Caco-2 (cell line): ENCODE measurements around the gene TLR9. TPM values are rescaled to one million over a fixed set of nuclear protein-coding genes. Genes with fewer than 3 reads are reported as not detected.

ENCODE experiments used
- BruUV-seq: library from RNA; stranded (reverse); fragments of 400-500 nt; replicated peaks from 2 replicates; lab custom pipeline; 2021; lab: Mats Ljungman, UMichigan
- CTCF ChIA-PET: fragments of 300-600 bp; sonication (Branson Sonifier 250); formaldehyde crosslinking; loops from one replicate; lab custom pipeline; 2022; ENCODE audit warnings: antibody characterized with exemption; lab: Charles Lee
- POLR2A ChIA-PET: fragments of 300-600 bp; sonication (Branson Sonifier 250); formaldehyde crosslinking; loops from one replicate; lab custom pipeline; 2022; ENCODE audit warnings: antibody characterized with exemption; lab: Charles Lee
- DNase-seq, 2 experiments: peaks; one replicate each; pipeline versions ENCODE4 v3.0.0 to v3.0.0-alpha.2; 2020 to 2022
- H3K27me3 ChIP-seq: replicated peaks from 2 replicates; pipeline ENCODE4 v1.6.0; 2011; ENCODE audit warnings: low read length; ENCODE audit not compliant: control insufficient read depth, insufficient read depth
- H3K36me3 ChIP-seq: 2 replicates; pipeline ENCODE4 v1.5.1; 2011; ENCODE audit warnings: low read length; ENCODE audit not compliant: control insufficient read depth, insufficient read depth
- H3K4me1 ChIP-seq: fragments of 250-450 bp; sonication (Bioruptor Pico); 2 replicates; pipeline ENCODE4 v1.5.1; 2020; ENCODE audit warnings: mild to moderate bottlenecking
- H3K4me3 ChIP-seq: 2 replicates; pipeline ENCODE4 v1.5.1; 2011; ENCODE audit warnings: low read depth, mild to moderate bottlenecking, control low read depth, low read length
- H3K9me3 ChIP-seq: fragments of 250-450 bp; sonication (Bioruptor Pico); 2 replicates; pipeline ENCODE4 v1.5.1; 2020; ENCODE audit warnings: mild to moderate bottlenecking, moderate library complexity
- H3K27ac Mint-ChIP-seq: one replicate; pipeline ENCODE4 v1.8.0; 2022; ENCODE audit warnings: mixed read lengths; ENCODE audit not compliant: unreplicated experiment
- H3K27me3 Mint-ChIP-seq: one replicate; pipeline ENCODE4 v1.8.0; 2022; ENCODE audit warnings: mixed read lengths; ENCODE audit not compliant: insufficient read depth, unreplicated experiment
- H3K36me3 Mint-ChIP-seq: one replicate; pipeline ENCODE4 v1.8.0; 2022; ENCODE audit warnings: mild to moderate bottlenecking, mixed read lengths; ENCODE audit not compliant: insufficient read depth, unreplicated experiment
- H3K4me1 Mint-ChIP-seq: one replicate; pipeline ENCODE4 v1.8.0; 2022; ENCODE audit warnings: low read depth, mixed read lengths; ENCODE audit not compliant: unreplicated experiment
- H3K4me3 Mint-ChIP-seq: one replicate; pipeline ENCODE4 v1.8.0; 2022; ENCODE audit warnings: mild to moderate bottlenecking, moderate library complexity, mixed read lengths; ENCODE audit not compliant: unreplicated experiment
- H3K9me3 Mint-ChIP-seq: one replicate; pipeline ENCODE4 v1.8.0; 2022; ENCODE audit warnings: mixed read lengths; ENCODE audit not compliant: unreplicated experiment
- CTCF ChIP-seq, 2 experiments: fragments of 200-600 bp in 1 of 2; IDR thresholded peaks; 1 replicate in 1 of 2; 2 replicates in 1 of 2; pipeline versions ENCODE4 v1.5.1 to v1.8.0; 2011 to 2022; ENCODE audit warnings: antibody characterized with exemption in 1 of 2, control low read depth in 1 of 2, inconsistent platforms in 1 of 2, low read depth in 1 of 2, low read length in 1 of 2, mild to moderate bottlenecking in 1 of 2, moderate library complexity in 1 of 2; ENCODE audit not compliant: insufficient read depth in 1 of 2, severe bottlenecking in 1 of 2, unreplicated experiment in 1 of 2
- intact Hi-C: fragments of 100-400 bp; cut with micrococcal nuclease; formaldehyde crosslinking; loops from one replicate; pipeline ENCODE4 v1.10.0; 2022; ENCODE audit not compliant: unreplicated experiment
- total RNA-seq: library from RNA; stranded (reverse); gene quantifications from 2 replicates; pipeline ENCODE4 v1.2.3, GENCODE V29; 2022

TLR9 gene
- total RNA-seq, 1 experiment from 2014 or later: not detected

- CTCF ChIA-PET: no interaction called here
- Histone ChIP-seq H3K36me3 (peaks cover 2% of the 10 kb centered on the region), H3K4me1 (peaks cover 4% of the 10 kb centered on the region; the same call in 1 of the 2 replicates), H3K27me3 (no peaks in the 10 kb centered on the region), H3K4me3 (no peak overlapping the region), H3K9me3 (no peaks in the 10 kb centered on the region)
- Mint-ChIP-seq H3K27ac (no peak overlapping the region), H3K36me3 (peaks cover 18% of the 10 kb centered on the region), H3K27me3 (no peaks in the 10 kb centered on the region), H3K9me3 (no peaks in the 10 kb centered on the region), H3K4me1 (peaks cover 6% of the 10 kb centered on the region), H3K4me3 (no peak overlapping the region)
- POLR2A ChIA-PET: no interaction called here
- no peak for TF ChIP-seq CTCF (IDR thresholded peaks at IDR 0.05; ENCODE audit: insufficient read depth in 1 of 2, low read depth in 1 of 2, low read length in 1 of 2, severe bottlenecking in 1 of 2, unreplicated experiment in 1 of 2)
- intact Hi-C loops: no loop called here
- BruUV-seq: no TSS peak
- DNase-seq: no peak
Measured at GRCh38 chr3:52218026-52218425, 7.4 kb downstream of the TLR9 start.

GRCh38 chr3:52217409-52217805 lies 8.0 kb downstream of the TLR9 start:
- Mint-ChIP-seq H3K27ac (no peak overlapping the region), H3K36me3 (peaks cover 24% of the 10 kb centered on the region), H3K4me3 (no peak overlapping the region), H3K9me3 (no peaks in the 10 kb centered on the region), H3K27me3 (no peaks in the 10 kb centered on the region), H3K4me1 (peaks cover 6% of the 10 kb centered on the region)
- H3K4me3 ChIP-seq: no peak overlapping the region
- H3K36me3 ChIP-seq: peaks cover 4% of the 10 kb centered on the region
- no TSS peak for BruUV-seq
- TF ChIP-seq CTCF (IDR thresholded peaks at IDR 0.05; ENCODE audit: insufficient read depth in 1 of 2, low read depth in 1 of 2, low read length in 1 of 2, severe bottlenecking in 1 of 2, unreplicated experiment in 1 of 2): no peak
- no peak for DNase-seq
- CTCF ChIA-PET: no interaction called here
- no peaks in the 10 kb centered on the region for H3K9me3 ChIP-seq
- intact Hi-C loops: no loop called here
- no peaks in the 10 kb centered on the region for H3K27me3 ChIP-seq
- POLR2A ChIA-PET: no interaction called here
- peaks cover 4% of the 10 kb centered on the region; the same call in 1 of the 2 replicates for H3K4me1 ChIP-seq

GRCh38 chr3:52216585-52217408 lies 8.6 kb downstream of the TLR9 start:
- intact Hi-C loops: no loop called here
- peaks cover 6% of the 10 kb centered on the region for H3K4me1 Mint-ChIP-seq
- no peak for DNase-seq
- Histone ChIP-seq H3K36me3 (peaks cover 6% of the 10 kb centered on the region), H3K27me3 (no peaks in the 10 kb centered on the region), H3K9me3 (no peaks in the 10 kb centered on the region), H3K4me1 (peaks cover 4% of the 10 kb centered on the region; the same call in 1 of the 2 replicates), H3K4me3 (no peak overlapping the region)
- H3K4me3 Mint-ChIP-seq: no peak overlapping the region
- no peak for TF ChIP-seq CTCF (IDR thresholded peaks at IDR 0.05; ENCODE audit: insufficient read depth in 1 of 2, low read depth in 1 of 2, low read length in 1 of 2, severe bottlenecking in 1 of 2, unreplicated experiment in 1 of 2)
- CTCF ChIA-PET: interaction anchor here (1.0 kb wide), 1 partner anchor 122 kb away, joined by 3 read pairs; no protein-coding TSS in a partner anchor
- H3K9me3 Mint-ChIP-seq: no peaks in the 10 kb centered on the region
- peaks cover 29% of the 10 kb centered on the region for H3K36me3 Mint-ChIP-seq
- no peak overlapping the region for H3K27ac Mint-ChIP-seq
- no peaks in the 10 kb centered on the region for H3K27me3 Mint-ChIP-seq
- POLR2A ChIA-PET: interaction anchor here (0.5 kb wide), 1 partner anchor 250 kb away, joined by 4 read pairs; the partner anchor contains the start of gene PCBP4
- no TSS peak for BruUV-seq
